HEK293 (cell line): ENCODE data around the gene TRAPPC5.
A peak's percentile ranks its signal among the peaks of the same experiment; 100 is the strongest.

Source experiments
- CTCF ChIA-PET: fragments of 350-600 bp; formaldehyde crosslinking; extraction: SDS; loops from one replicate; lab custom pipeline; 2021; ENCODE audit warnings: antibody characterized with exemption; lab: Yijun Ruan, JAX
- POLR2A ChIA-PET: fragments of 300-600 bp; formaldehyde crosslinking; extraction: SDS; loops from one replicate; lab custom pipeline; 2020; ENCODE audit warnings: antibody characterized with exemption, inconsistent platforms; lab: Yijun Ruan, JAX
- H3K27ac ChIP-seq: fragments of 200-500 bp; sonication (Bioruptor generic); 2 replicates; pipeline ENCODE4 v1.5.1; 2014; ENCODE audit warnings: low read depth, low read length, control low read depth, inconsistent platforms; ENCODE audit errors: extremely low read depth
- H3K36me3 ChIP-seq, 2 experiments: fragments of 200-500 bp in 1 of 2; sonication (Bioruptor generic) in 1 of 2; 1 replicate in 1 of 2; 2 replicates in 1 of 2; pipeline ENCODE4 v1.5.1; 2014 to 2017; ENCODE audit warnings: inconsistent platforms in 2 of 2, low read length in 2 of 2; ENCODE audit not compliant: control insufficient read depth in 2 of 2, insufficient read depth in 1 of 2
- H3K4me1 ChIP-seq: fragments of 200-500 bp; sonication (Bioruptor generic); 2 replicates; pipeline ENCODE4 v1.5.1; 2014; ENCODE audit warnings: mild to moderate bottlenecking, low read length, inconsistent platforms; ENCODE audit not compliant: control insufficient read depth, insufficient read depth
- H3K4me3 ChIP-seq: 2 replicates; pipeline ENCODE4 v1.5.1; 2011; ENCODE audit warnings: low read depth, mild to moderate bottlenecking, control low read depth, low read length, moderate library complexity
- H3K9me3 ChIP-seq: fragments of 200-500 bp; sonication (Bioruptor generic); 2 replicates; pipeline ENCODE4 v1.5.1; 2014; ENCODE audit warnings: low read depth, low read length, inconsistent platforms; ENCODE audit not compliant: control insufficient read depth, insufficient read depth
- GLIS1 ChIP-seq: fragments of 450-650 bp; formaldehyde crosslinking; IDR thresholded peaks from 2 replicates; pipeline ENCODE4 v1.5.1; 2016; ENCODE audit warnings: missing biosample characterization, missing genetic modification characterization
- IKZF3 ChIP-seq: fragments of 450-650 bp; IDR thresholded peaks from 2 replicates; pipeline ENCODE4 v1.5.0; 2018; ENCODE audit warnings: missing biosample characterization, mild to moderate bottlenecking, missing genetic modification characterization, moderate library complexity
- KLF1 ChIP-seq: fragments of 450-650 bp; formaldehyde crosslinking; IDR thresholded peaks from 2 replicates; pipeline ENCODE4 v1.5.1; 2016; ENCODE audit warnings: missing biosample characterization, missing genetic modification characterization
- KLF9 ChIP-seq: fragments of 450-650 bp; formaldehyde crosslinking; IDR thresholded peaks from 2 replicates; pipeline ENCODE4 v1.5.1; 2016; ENCODE audit warnings: missing biosample characterization, missing genetic modification characterization, low read depth
- ZFHX2 ChIP-seq: fragments of 450-650 bp; formaldehyde crosslinking; conservative IDR thresholded peaks from 2 replicates; pipeline ENCODE4 v1.5.1; 2016; ENCODE audit warnings: missing biosample characterization, missing genetic modification characterization
- ZIC2 ChIP-seq: fragments of 450-650 bp; formaldehyde crosslinking; IDR thresholded peaks from 2 replicates; pipeline ENCODE4 v1.5.1; 2016; ENCODE audit warnings: missing biosample characterization, missing genetic modification characterization
- ZNF16 ChIP-seq: fragments of 450-650 bp; formaldehyde crosslinking; IDR thresholded peaks from 2 replicates; pipeline ENCODE4 v1.5.1; 2016; ENCODE audit warnings: low read depth, missing biosample characterization, missing genetic modification characterization
- ZNF184 ChIP-seq: fragments of 450-650 bp; IDR thresholded peaks from 2 replicates; pipeline ENCODE4 v1.5.1; 2018; ENCODE audit warnings: missing biosample characterization, mild to moderate bottlenecking, missing genetic modification characterization
- ZNF223 ChIP-seq: fragments of 450-650 bp; formaldehyde crosslinking; IDR thresholded peaks from 2 replicates; pipeline ENCODE4 v1.5.1; 2016; ENCODE audit warnings: missing biosample characterization, missing genetic modification characterization
- ZNF266 ChIP-seq: fragments of 450-650 bp; formaldehyde crosslinking; IDR thresholded peaks from 2 replicates; pipeline ENCODE4 v1.5.1; 2016; ENCODE audit warnings: missing biosample characterization, missing genetic modification characterization, low read depth
- ZNF521 ChIP-seq: fragments of 450-650 bp; formaldehyde crosslinking; IDR thresholded peaks from 2 replicates; pipeline ENCODE4 v1.5.1; 2017; ENCODE audit warnings: missing biosample characterization, mild to moderate bottlenecking, missing genetic modification characterization
- ZNF660 ChIP-seq: fragments of 450-650 bp; IDR thresholded peaks from 2 replicates; pipeline ENCODE4 v1.5.1; 2018; ENCODE audit warnings: missing biosample characterization, mild to moderate bottlenecking, missing genetic modification characterization
- ZNF701 ChIP-seq: fragments of 450-650 bp; formaldehyde crosslinking; IDR thresholded peaks from 2 replicates; pipeline ENCODE4 v1.5.1; 2016; ENCODE audit warnings: missing biosample characterization, missing genetic modification characterization
- ZNF704 ChIP-seq: fragments of 450-650 bp; formaldehyde crosslinking; IDR thresholded peaks from 2 replicates; pipeline ENCODE4 v1.5.1; 2016; ENCODE audit warnings: missing biosample characterization, missing genetic modification characterization
- ZNF768 ChIP-seq: fragments of 450-650 bp; formaldehyde crosslinking; IDR thresholded peaks from 2 replicates; pipeline ENCODE4 v1.5.1; 2018; ENCODE audit warnings: missing biosample characterization, mild to moderate bottlenecking, missing genetic modification characterization
- ZNF837 ChIP-seq: fragments of 450-650 bp; formaldehyde crosslinking; IDR thresholded peaks from 2 replicates; pipeline ENCODE4 v1.5.1; 2016; ENCODE audit warnings: missing biosample characterization, missing genetic modification characterization
- TF ChIP-seq, protein P1 (sequence below): fragments of 450-650 bp; formaldehyde crosslinking; IDR thresholded peaks from 2 replicates; pipeline ENCODE4 v1.5.1; 2016; ENCODE audit warnings: missing biosample characterization, missing genetic modification characterization
- TF ChIP-seq, protein P2 (sequence below): fragments of 450-650 bp; formaldehyde crosslinking; IDR thresholded peaks from 2 replicates; pipeline ENCODE4 v1.5.1; 2017; ENCODE audit warnings: missing biosample characterization, mild to moderate bottlenecking, missing genetic modification characterization, moderate library complexity
- TF ChIP-seq, protein P3 (sequence below): fragments of 450-650 bp; formaldehyde crosslinking; IDR thresholded peaks from 2 replicates; pipeline ENCODE4 v1.5.1; 2016; ENCODE audit warnings: missing biosample characterization, missing genetic modification characterization, low read depth

Gene TRAPPC5

GRCh38 chr19:7722231-7722651, 41.6 kb downstream of the TRAPPC5 start (continued):
- TF ChIP-seq, protein P1, sequence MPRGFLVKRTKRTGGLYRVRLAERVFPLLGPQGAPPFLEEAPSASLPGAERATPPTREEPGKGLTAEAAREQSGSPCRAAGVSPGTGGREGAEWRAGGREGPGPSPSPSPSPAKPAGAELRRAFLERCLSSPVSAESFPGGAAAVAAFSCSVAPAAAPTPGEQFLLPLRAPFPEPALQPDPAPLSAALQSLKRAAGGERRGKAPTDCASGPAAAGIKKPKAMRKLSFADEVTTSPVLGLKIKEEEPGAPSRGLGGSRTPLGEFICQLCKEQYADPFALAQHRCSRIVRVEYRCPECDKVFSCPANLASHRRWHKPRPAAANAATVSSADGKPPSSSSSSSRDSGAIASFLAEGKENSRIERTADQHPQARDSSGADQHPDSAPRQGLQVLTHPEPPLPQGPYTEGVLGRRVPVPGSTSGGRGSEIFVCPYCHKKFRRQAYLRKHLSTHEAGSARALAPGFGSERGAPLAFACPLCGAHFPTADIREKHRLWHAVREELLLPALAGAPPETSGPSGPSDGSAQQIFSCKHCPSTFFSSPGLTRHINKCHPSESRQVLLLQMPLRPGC = no peak
- TF ChIP-seq IKZF3 (no peak), ZNF266 (tag by site-specific recombination) (no peak), ZNF837 (tag by site-specific recombination) (no peak), ZNF701 (no peak), ZNF521 (tag by site-specific recombination) (no peak), ZNF768 (tag by site-specific recombination) (no peak), ZNF184 (no peak), ZNF660 (tag by site-specific recombination) (no peak), ZFHX2 (tag by site-specific recombination) (no peak), GLIS1 (tag by site-specific recombination) (no peak), ZNF223 (no peak)
- TF ChIP-seq, protein P2, sequence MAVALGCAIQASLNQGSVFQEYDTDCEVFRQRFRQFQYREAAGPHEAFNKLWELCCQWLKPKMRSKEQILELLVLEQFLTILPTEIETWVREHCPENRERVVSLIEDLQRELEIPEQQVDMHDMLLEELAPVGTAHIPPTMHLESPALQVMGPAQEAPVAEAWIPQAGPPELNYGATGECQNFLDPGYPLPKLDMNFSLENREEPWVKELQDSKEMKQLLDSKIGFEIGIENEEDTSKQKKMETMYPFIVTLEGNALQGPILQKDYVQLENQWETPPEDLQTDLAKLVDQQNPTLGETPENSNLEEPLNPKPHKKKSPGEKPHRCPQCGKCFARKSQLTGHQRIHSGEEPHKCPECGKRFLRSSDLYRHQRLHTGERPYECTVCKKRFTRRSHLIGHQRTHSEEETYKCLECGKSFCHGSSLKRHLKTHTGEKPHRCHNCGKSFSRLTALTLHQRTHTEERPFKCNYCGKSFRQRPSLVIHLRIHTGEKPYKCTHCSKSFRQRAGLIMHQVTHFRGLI (tag by site-specific recombination) = no peak

- Histone ChIP-seq H3K4me3 (no peak overlapping the region), H3K9me3 (no peaks in the 10 kb centered on the region), H3K4me1 (no peaks in the 10 kb centered on the region), H3K36me3 (no peaks in the 10 kb centered on the region), H3K27ac (no peak overlapping the region)
- CTCF ChIA-PET = no interaction called here
- TF ChIP-seq ZIC2 (tag by site-specific recombination) (no peak), ZNF16 (tag by site-specific recombination) (no peak), ZNF704 (tag by site-specific recombination) (no peak), KLF9 (tag by site-specific recombination) (no peak)
- TF ChIP-seq, protein P3, sequence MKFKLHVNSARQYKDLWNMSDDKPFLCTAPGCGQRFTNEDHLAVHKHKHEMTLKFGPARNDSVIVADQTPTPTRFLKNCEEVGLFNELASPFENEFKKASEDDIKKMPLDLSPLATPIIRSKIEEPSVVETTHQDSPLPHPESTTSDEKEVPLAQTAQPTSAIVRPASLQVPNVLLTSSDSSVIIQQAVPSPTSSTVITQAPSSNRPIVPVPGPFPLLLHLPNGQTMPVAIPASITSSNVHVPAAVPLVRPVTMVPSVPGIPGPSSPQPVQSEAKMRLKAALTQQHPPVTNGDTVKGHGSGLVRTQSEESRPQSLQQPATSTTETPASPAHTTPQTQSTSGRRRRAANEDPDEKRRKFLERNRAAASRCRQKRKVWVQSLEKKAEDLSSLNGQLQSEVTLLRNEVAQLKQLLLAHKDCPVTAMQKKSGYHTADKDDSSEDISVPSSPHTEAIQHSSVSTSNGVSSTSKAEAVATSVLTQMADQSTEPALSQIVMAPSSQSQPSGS (tag by site-specific recombination) = no peak
- TF ChIP-seq, all 188 proteins: peak for 0
- POLR2A ChIA-PET = no interaction called here
These were observed 45.2 kb downstream of the TRAPPC5 start for GRCh38 chr19:7725791-7726190.

- Histone ChIP-seq H3K27ac (no peak overlapping the region), H3K36me3 (no peaks in the 10 kb centered on the region), H3K4me1 (no peaks in the 10 kb centered on the region), H3K9me3 (no peaks in the 10 kb centered on the region), H3K4me3 (no peak overlapping the region)
- POLR2A ChIA-PET = no interaction called here
- TF ChIP-seq, protein P2 (tag by site-specific recombination) = no peak
- TF ChIP-seq KLF1 = peak; percentile 25; the same call in 1 of the 2 replicates
- CTCF ChIA-PET = interaction anchor here (1.2 kb wide), 1 partner anchor 257 kb away, joined by 3 read pairs; no protein-coding TSS in a partner anchor
These were observed 48.6 kb downstream of the TRAPPC5 start for GRCh38 chr19:7729211-7729610.
